HUES6 (cell line): ENCODE data around the gene TENM4.

Source experiments
- H3K27ac ChIP-seq: 2 replicates; pipeline ENCODE4 v1.7.0; 2013; ENCODE audit warnings: low read depth, mild to moderate bottlenecking, low read length, inconsistent platforms
- H3K27me3 ChIP-seq: 2 replicates; pipeline ENCODE4 v1.6.1; 2013; ENCODE audit warnings: low read length; ENCODE audit not compliant: control insufficient read depth, insufficient read depth
- H3K36me3 ChIP-seq: 2 replicates; pipeline ENCODE4 v1.6.1; 2013; ENCODE audit warnings: low read length; ENCODE audit not compliant: control insufficient read depth, insufficient read depth
- H3K4me1 ChIP-seq: 2 replicates; pipeline ENCODE4 v1.6.1; 2013; ENCODE audit warnings: low read length; ENCODE audit not compliant: control insufficient read depth, insufficient read depth
- H3K4me3 ChIP-seq: 2 replicates; pipeline ENCODE4 v1.5.1; 2013; ENCODE audit warnings: low read depth, low read length
- H3K9ac ChIP-seq: one replicate; pipeline ENCODE4 v1.6.1; 2013; ENCODE audit warnings: mild to moderate bottlenecking, low read length
- H3K9me3 ChIP-seq: 2 replicates; pipeline ENCODE4 v1.6.1; 2013; ENCODE audit warnings: low read depth, low read length; ENCODE audit not compliant: control insufficient read depth, insufficient read depth

TENM4 gene

GRCh38 chr11:78972177-78972576 lies 468.7 kb downstream of the TENM4 start:
- Histone ChIP-seq H3K4me3 (no peak overlapping the region), H3K36me3 (no peaks in the 10 kb centered on the region), H3K9me3 (no peaks in the 10 kb centered on the region), H3K27ac (no peak overlapping the region), H3K4me1 (peaks cover 7% of the 10 kb centered on the region), H3K27me3 (no peaks in the 10 kb centered on the region), H3K9ac (no peak overlapping the region)

GRCh38 chr11:78967811-78968210 lies 473.0 kb downstream of the TENM4 start:
- no peaks in the 10 kb centered on the region for H3K4me1 ChIP-seq

GRCh38 chr11:78965432-78965831 lies 475.4 kb downstream of the TENM4 start:
- Histone ChIP-seq H3K27ac (no peak overlapping the region), H3K9me3 (no peaks in the 10 kb centered on the region), H3K9ac (no peak overlapping the region), H3K4me3 (no peak overlapping the region), H3K27me3 (peaks cover 15% of the 10 kb centered on the region), H3K36me3 (no peaks in the 10 kb centered on the region), H3K4me1 (peaks cover 2% of the 10 kb centered on the region; the same call in 1 of the 2 replicates)

More at GRCh38 chr11:78967811-78968210, 473.0 kb downstream of the TENM4 start:
- no peaks in the 10 kb centered on the region for H3K9me3 ChIP-seq
- no peak overlapping the region for H3K9ac ChIP-seq
- H3K36me3 ChIP-seq, result no peaks in the 10 kb centered on the region
- H3K27me3 ChIP-seq, result peaks cover 5% of the 10 kb centered on the region; the same call in 1 of the 2 replicates
- H3K27ac ChIP-seq, result no peak overlapping the region
- no peak overlapping the region for H3K4me3 ChIP-seq

- peak overlapping the region; percentile 65 for H3K4me3 ChIP-seq
- no peaks in the 10 kb centered on the region for H3K36me3 ChIP-seq
Observed at GRCh38 chr11:78961937-78962701, 478.7 kb downstream of the TENM4 start.

GRCh38 chr11:78961247-78961646 lies 479.6 kb downstream of the TENM4 start:
- H3K4me3 ChIP-seq, result peak overlapping the region; percentile 65
- H3K27ac ChIP-seq, result no peak overlapping the region
- H3K4me1 ChIP-seq, result peaks cover 8% of the 10 kb centered on the region; the same call in 1 of the 2 replicates
- H3K9ac ChIP-seq, result no peak overlapping the region
- peaks cover 16% of the 10 kb centered on the region for H3K27me3 ChIP-seq
- no peaks in the 10 kb centered on the region for H3K9me3 ChIP-seq
- no peaks in the 10 kb centered on the region for H3K36me3 ChIP-seq

More at GRCh38 chr11:78961937-78962701, 478.7 kb downstream of the TENM4 start:
- H3K9ac ChIP-seq, result peak overlapping the region; percentile 44
- peaks cover 16% of the 10 kb centered on the region for H3K27me3 ChIP-seq
- H3K9me3 ChIP-seq, result no peaks in the 10 kb centered on the region
- H3K27ac ChIP-seq, result no peak overlapping the region
- peaks cover 8% of the 10 kb centered on the region; the same call in 1 of the 2 replicates for H3K4me1 ChIP-seq

GRCh38 chr11:78958444-78958843 lies 482.4 kb downstream of the TENM4 start:
- Histone ChIP-seq H3K9me3 (no peaks in the 10 kb centered on the region), H3K4me1 (peaks cover 15% of the 10 kb centered on the region), H3K27ac (no peak overlapping the region), H3K4me3 (no peak overlapping the region), H3K27me3 (peaks cover 16% of the 10 kb centered on the region), H3K36me3 (no peaks in the 10 kb centered on the region), H3K9ac (no peak overlapping the region)

GRCh38 chr11:78957476-78958245 lies 483.2 kb downstream of the TENM4 start:
- H3K27me3 ChIP-seq, result peaks cover 10% of the 10 kb centered on the region
- H3K36me3 ChIP-seq, result no peaks in the 10 kb centered on the region
- H3K27ac ChIP-seq, result no peak overlapping the region

GRCh38 chr11:78954696-78955095 lies 486.1 kb downstream of the TENM4 start:
- H3K9ac ChIP-seq, result no peak overlapping the region

More at GRCh38 chr11:78957476-78958245, 483.2 kb downstream of the TENM4 start:
- Histone ChIP-seq H3K4me1 (peaks cover 21% of the 10 kb centered on the region), H3K9ac (no peak overlapping the region), H3K9me3 (no peaks in the 10 kb centered on the region), H3K4me3 (no peak overlapping the region)

GRCh38 chr11:78954261-78954660 lies 486.6 kb downstream of the TENM4 start:
- Histone ChIP-seq H3K36me3 (no peaks in the 10 kb centered on the region), H3K27me3 (no peaks in the 10 kb centered on the region), H3K4me1 (peaks cover 25% of the 10 kb centered on the region; the same call in 1 of the 2 replicates), H3K9ac (no peak overlapping the region), H3K4me3 (no peak overlapping the region), H3K27ac (no peak overlapping the region), H3K9me3 (no peaks in the 10 kb centered on the region)

More at GRCh38 chr11:78954696-78955095, 486.1 kb downstream of the TENM4 start:
- Histone ChIP-seq H3K9me3 (no peaks in the 10 kb centered on the region), H3K27ac (no peak overlapping the region), H3K4me3 (no peak overlapping the region), H3K36me3 (no peaks in the 10 kb centered on the region), H3K27me3 (no peaks in the 10 kb centered on the region), H3K4me1 (peaks cover 21% of the 10 kb centered on the region; the same call in 1 of the 2 replicates)

GRCh38 chr11:78952890-78953289 lies 487.9 kb downstream of the TENM4 start:
- H3K4me1 ChIP-seq, result peaks cover 24% of the 10 kb centered on the region; the same call in 1 of the 2 replicates
- H3K9me3 ChIP-seq, result no peaks in the 10 kb centered on the region
- H3K36me3 ChIP-seq, result no peaks in the 10 kb centered on the region
- no peaks in the 10 kb centered on the region for H3K27me3 ChIP-seq
- H3K9ac ChIP-seq, result no peak overlapping the region
- H3K27ac ChIP-seq, result no peak overlapping the region
- no peak overlapping the region for H3K4me3 ChIP-seq

GRCh38 chr11:78952175-78952574 lies 488.7 kb downstream of the TENM4 start:
- Histone ChIP-seq H3K36me3 (no peaks in the 10 kb centered on the region), H3K9ac (no peak overlapping the region), H3K4me3 (no peak overlapping the region), H3K27me3 (no peaks in the 10 kb centered on the region), H3K27ac (no peak overlapping the region), H3K9me3 (no peaks in the 10 kb centered on the region), H3K4me1 (peaks cover 24% of the 10 kb centered on the region; the same call in 1 of the 2 replicates)
